HL-60 (cell line): Measurements from ENCODE around the gene LIPH.
"Not testable (repeated sequence)": the region's sequence is repeated elsewhere in the genome, so short reads cannot be mapped to it uniquely, and the experiment has no call there.

Source experiments
- DNase-seq, 2 experiments: peaks; one replicate each; pipeline ENCODE4 v3.0.0-alpha.2; 2010 to 2020; ENCODE audit warnings: low read depth in 1 of 2, low spot score in 1 of 2
- H3K27ac ChIP-seq: fragments of 250-450 bp; sonication (Bioruptor Pico); replicated peaks from 2 replicates; pipeline ENCODE4 v1.5.1; 2020; ENCODE audit warnings: mild to moderate bottlenecking, moderate library complexity
- H3K27me3 ChIP-seq: fragments of 250-450 bp; sonication (Bioruptor Pico); 2 replicates; pipeline ENCODE4 v1.5.1; 2021; ENCODE audit warnings: mild to moderate bottlenecking, moderate library complexity; ENCODE audit not compliant: insufficient read depth, poor library complexity, severe bottlenecking
- H3K4me3 ChIP-seq: replicated peaks from 2 replicates; pipeline ENCODE4 v1.5.1; 2011; ENCODE audit warnings: mild to moderate bottlenecking, control low read depth, low read length; ENCODE audit not compliant: insufficient read depth
- CTCF ChIP-seq: IDR thresholded peaks from one replicate; pipeline ENCODE4 v1.5.1; 2011; ENCODE audit warnings: low read length, control low read depth, inconsistent platforms; ENCODE audit not compliant: insufficient read depth
- GABPA ChIP-seq: IDR thresholded peaks from 2 replicates; pipeline ENCODE4 v1.6.1; 2012; ENCODE audit warnings: low read depth
- POLR2AphosphoS5 ChIP-seq: IDR thresholded peaks from 2 replicates; pipeline ENCODE4 v1.6.1; 2012; ENCODE audit warnings: low read depth
- REST ChIP-seq: IDR thresholded peaks from 2 replicates; pipeline ENCODE4 v1.6.1; 2012; ENCODE audit warnings: low read depth; ENCODE audit not compliant: insufficient replicate concordance
- SPI1 ChIP-seq: IDR thresholded peaks from 2 replicates; pipeline ENCODE4 v1.6.1; 2012; ENCODE audit warnings: low read depth, mild to moderate bottlenecking, borderline replicate concordance

The LIPH gene

DNA sequence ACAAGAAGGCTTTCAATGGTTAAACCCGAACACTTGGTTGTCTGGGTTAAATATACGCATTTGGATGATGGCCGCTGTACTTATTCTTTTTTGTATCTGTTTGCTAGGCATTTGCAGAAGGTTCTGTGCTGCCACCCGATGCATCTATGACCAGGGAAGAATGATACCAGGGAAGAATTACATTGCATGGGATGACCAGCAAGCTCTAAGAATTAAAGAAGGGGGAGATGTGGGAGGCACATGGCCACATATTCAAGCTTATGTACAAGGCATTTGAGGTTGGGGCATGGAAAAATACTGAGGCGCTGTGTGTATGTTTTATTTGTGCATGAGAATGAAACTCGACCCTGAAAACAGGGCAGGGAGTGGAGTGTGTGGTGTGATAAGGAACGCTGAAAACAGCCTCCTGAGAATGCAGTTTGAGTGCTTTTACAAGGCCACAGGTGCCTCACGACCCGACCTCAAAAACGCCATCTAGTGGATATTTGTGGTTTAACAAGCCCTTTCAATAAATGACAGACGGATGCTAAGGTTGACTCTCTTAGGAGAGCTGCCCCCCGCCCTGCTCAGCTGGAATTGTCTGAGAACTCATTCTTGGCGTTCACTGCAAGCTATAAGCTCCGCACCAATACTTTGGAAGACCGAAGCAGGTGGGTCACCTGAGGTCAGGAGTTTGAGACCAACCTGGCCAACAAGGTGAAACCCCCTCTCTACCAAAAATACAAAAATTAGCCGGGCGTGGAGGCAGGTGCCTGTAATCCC, 22.9 kb upstream of the LIPH start:
- not testable (repeated sequence) for H3K27me3 ChIP-seq, H3K27ac ChIP-seq, H3K4me3 ChIP-seq
- peak; percentile 18 for TF ChIP-seq CTCF
- DNase-seq, result peak; percentile 10 to 60

- no peaks in the 10 kb centered on the region for H3K27me3 ChIP-seq
- TF ChIP-seq REST (no peak), CTCF (no peak), SPI1 (no peak), POLR2AphosphoS5 (no peak), GABPA (no peak)
- H3K27ac ChIP-seq, result no peak overlapping the region
These were observed 19.8 kb upstream of the LIPH start for GRCh38 chr3:185572183-185572582.

GRCh38 chr3:185561958-185562357, 9.6 kb upstream of the LIPH start:
- no peak for DNase-seq
- Histone ChIP-seq H3K27me3 (no peaks in the 10 kb centered on the region), H3K4me3 (no peak overlapping the region), H3K27ac (no peak overlapping the region)
- TF ChIP-seq SPI1 (no peak), GABPA (no peak)

More at GRCh38 chr3:185572183-185572582, 19.8 kb upstream of the LIPH start:
- H3K4me3 ChIP-seq, result no peak overlapping the region
- DNase-seq, result no peak

GRCh38 chr3:185561374-185561943, 9.1 kb upstream of the LIPH start:
- no peaks in the 10 kb centered on the region for H3K27me3 ChIP-seq
- no peak overlapping the region for H3K27ac ChIP-seq
- H3K4me3 ChIP-seq, result no peak overlapping the region
- no peak for TF ChIP-seq CTCF
- DNase-seq, result peak in 1 of 2 experiments; percentile 9

DNA sequence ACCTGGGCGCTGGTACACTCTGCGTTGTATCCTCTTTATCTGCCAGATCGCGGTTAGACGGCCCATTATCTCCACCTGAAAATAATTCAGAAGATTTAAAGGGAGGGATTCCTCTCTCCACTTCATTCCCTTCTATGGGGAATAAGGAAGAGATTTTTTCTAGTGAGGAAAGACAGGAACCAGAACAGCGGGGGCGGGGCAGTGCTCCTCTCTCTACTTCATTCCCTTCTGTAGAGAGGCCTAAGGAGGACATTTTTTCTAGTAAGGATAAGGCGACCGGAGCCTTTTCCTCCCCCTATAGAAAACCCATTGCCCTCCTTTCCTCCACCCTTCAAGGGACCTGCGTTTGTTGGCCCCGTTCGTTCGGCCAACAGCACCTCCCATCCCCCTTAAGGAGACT, 8.3 kb upstream of the LIPH start:
- H3K4me3 ChIP-seq, result no peak overlapping the region
- no peaks in the 10 kb centered on the region for H3K27me3 ChIP-seq
- no peak overlapping the region for H3K27ac ChIP-seq
- TF ChIP-seq REST (no peak), POLR2AphosphoS5 (no peak), GABPA (no peak), CTCF (no peak), SPI1 (no peak)
- no peak for DNase-seq
